Retinal pigment epithelial cell (primary cell): ENCODE results near the gene TESMIN.

Source experiments
- DNase-seq: peaks from one replicate; pipeline ENCODE4 v3.0.0-alpha.2; 2010; ENCODE audit warnings: low read depth
- H3K4me3 ChIP-seq: 2 replicates; pipeline ENCODE4 v1.5.1; 2011; ENCODE audit warnings: mild to moderate bottlenecking, low read length, control low read depth, moderate library complexity
- TF ChIP-seq, protein P1 (sequence below): conservative IDR thresholded peaks from 2 replicates; pipeline ENCODE4 v1.5.1; 2011; ENCODE audit warnings: low read depth, low read length, control low read depth, inconsistent platforms

The TESMIN gene

DNA sequence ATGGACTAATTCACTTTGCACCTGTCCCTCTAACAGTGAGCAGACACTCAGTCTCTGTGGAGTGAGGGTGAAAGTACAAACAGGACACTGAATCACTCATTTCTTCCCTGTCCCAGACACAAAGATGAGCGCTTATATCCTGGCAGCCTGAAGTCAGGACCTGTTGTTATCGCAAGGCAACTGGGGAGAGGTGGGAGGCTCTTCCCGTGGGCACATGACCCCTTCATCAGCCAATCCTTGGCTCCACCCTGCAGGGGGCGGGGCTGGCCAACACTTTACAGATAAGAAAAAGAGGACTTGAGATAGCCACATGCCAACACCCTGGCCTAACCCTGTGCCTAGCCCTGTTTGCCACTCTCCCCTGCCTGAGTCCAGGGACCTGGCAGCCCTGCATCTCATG, 29.5 kb upstream of the TESMIN start:
- no peak overlapping the region for H3K4me3 ChIP-seq
- DNase-seq: no peak
- TF ChIP-seq, protein P1, sequence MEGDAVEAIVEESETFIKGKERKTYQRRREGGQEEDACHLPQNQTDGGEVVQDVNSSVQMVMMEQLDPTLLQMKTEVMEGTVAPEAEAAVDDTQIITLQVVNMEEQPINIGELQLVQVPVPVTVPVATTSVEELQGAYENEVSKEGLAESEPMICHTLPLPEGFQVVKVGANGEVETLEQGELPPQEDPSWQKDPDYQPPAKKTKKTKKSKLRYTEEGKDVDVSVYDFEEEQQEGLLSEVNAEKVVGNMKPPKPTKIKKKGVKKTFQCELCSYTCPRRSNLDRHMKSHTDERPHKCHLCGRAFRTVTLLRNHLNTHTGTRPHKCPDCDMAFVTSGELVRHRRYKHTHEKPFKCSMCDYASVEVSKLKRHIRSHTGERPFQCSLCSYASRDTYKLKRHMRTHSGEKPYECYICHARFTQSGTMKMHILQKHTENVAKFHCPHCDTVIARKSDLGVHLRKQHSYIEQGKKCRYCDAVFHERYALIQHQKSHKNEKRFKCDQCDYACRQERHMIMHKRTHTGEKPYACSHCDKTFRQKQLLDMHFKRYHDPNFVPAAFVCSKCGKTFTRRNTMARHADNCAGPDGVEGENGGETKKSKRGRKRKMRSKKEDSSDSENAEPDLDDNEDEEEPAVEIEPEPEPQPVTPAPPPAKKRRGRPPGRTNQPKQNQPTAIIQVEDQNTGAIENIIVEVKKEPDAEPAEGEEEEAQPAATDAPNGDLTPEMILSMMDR: no peak

DNA sequence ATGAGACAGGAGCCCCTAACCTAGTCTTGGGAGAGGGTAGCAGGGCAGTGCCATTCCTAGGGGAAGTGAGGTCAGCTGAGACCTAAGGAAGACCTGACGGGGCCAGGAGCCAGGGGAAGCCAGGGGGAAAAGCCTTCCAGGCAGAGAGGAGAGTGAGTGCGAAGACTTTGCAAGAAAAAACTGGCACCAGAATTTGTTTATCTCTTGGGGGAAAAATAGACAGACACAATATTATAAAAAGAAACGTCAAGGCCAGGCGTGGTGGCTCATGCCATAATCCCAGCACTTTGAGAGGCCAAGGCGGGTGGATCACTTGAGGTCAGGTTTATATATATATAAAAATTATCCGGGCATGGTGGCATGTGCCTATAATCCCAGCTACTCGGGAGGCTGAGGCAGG, 26.9 kb upstream of the TESMIN start:
- TF ChIP-seq, protein P1: no peak
- DNase-seq: no peak

DNA sequence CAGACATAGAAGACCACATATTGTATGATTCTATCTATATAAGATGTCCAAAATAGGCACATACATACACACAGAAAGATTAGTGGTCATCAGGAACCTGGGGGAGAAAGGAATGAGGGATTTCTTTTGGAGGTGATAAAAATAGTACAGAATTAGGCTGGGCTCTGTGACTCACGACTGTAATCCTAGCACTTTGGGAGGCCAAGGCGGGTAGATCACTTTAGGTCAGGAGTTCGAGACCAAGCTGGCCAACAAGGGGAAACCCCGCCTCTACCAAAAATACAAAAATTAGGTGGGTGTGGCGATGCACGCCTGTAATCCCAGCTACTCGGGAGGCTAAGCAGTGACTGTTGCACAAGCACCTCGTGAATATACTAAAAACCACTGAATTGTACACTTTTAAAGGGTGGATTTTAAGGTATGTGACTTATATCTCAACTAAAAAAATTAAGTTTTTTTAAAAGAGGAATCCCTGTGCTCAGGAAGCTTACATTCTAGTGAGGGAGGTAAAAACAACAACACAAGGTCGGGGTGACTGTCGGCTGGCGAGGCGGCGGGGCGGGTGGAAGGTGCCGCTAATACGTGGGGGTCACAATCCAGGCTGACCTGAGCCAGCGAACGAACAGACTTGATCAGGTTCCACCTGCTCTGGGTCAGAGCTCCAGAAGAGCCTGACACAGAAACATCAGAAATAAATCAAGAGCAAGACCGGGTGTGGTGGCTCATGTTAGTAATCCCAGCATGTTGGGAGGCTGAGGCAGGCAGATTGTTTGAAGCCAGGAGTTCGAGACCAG, 25.3 kb upstream of the TESMIN start:
- TF ChIP-seq, protein P1: no peak
- no peak overlapping the region for H3K4me3 ChIP-seq
- no peak for DNase-seq

More for the DNA sequence above, 26.9 kb upstream of the TESMIN start:
- H3K4me3 ChIP-seq: no peak overlapping the region

DNA sequence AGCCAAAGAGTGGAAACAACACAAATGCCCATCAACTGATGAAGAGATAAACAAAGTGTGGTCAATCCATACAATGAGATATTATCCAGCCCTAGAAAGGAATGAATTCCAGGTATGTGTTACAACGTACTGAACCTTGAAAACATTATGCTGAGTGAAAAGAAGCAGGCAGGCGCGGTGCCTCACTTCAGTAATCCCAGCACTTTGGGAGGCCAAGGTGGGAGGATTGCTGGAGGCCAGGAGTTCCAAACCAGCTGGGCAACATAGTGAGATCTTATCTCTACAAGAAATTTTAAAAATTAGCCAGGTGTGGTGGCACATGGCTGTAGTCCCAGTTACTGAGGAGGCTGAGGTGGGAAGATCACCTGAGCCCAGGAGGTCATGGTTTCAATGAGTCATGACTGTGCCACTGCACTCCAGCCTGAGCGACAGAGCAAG, 24.6 kb upstream of the TESMIN start:
- no peak overlapping the region for H3K4me3 ChIP-seq
- TF ChIP-seq, protein P1: no peak
- no peak for DNase-seq

DNA sequence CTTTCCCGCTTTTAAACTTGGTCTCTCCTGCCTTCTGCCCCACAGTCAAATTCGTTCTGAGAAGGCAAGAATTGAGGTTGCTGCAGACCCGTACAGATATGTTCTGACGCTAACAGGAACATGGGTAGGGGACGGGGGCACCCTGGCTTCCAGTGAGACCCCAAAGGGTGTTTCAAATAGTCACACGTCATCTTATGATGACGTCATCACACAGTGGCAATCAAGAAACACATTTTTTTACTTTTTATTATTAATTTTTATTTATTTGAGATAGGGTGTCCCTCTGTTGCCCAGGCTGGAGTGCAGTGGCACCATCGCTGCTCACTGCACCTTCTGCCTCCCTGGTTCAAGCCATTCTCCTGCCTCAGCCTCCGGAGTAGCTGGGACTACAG, 22.9 kb upstream of the TESMIN start:
- TF ChIP-seq, protein P1: no peak
- DNase-seq: no peak
- H3K4me3 ChIP-seq: no peak overlapping the region

DNA sequence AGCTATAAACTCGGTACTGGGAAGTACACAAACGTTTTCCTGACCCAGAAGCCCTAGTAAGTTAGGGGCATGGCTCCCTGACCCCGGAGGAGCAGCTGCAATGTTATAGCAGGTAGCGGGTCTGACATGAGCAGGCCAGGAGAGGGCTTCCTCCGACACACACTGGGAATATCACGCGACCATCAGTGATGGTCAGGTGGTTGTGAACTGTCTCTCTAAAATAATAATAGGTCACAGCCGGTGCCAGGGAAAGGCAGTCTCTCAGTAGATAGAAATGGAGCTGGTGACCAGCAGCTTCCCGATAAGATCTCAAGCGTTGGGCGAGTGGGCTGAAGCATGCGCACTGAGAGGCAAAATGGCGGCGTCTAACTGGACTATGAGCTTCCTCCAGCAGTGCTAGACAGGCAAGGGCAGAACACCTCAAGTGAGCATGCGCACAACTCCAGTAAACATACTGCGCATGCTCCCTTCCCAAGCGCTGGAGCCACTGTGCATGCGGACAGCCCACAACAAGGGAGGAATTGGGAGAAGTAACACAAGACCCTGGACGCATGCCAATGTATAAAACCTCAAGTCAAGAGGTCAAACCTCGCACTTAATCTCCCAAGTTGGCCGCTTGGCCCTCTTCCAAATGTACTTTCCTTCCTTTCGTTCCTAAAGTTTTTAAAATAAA, 22.3 kb upstream of the TESMIN start:
- H3K4me3 ChIP-seq: no peak overlapping the region
- DNase-seq: peak; percentile 76
- TF ChIP-seq, protein P1: no peak

DNA sequence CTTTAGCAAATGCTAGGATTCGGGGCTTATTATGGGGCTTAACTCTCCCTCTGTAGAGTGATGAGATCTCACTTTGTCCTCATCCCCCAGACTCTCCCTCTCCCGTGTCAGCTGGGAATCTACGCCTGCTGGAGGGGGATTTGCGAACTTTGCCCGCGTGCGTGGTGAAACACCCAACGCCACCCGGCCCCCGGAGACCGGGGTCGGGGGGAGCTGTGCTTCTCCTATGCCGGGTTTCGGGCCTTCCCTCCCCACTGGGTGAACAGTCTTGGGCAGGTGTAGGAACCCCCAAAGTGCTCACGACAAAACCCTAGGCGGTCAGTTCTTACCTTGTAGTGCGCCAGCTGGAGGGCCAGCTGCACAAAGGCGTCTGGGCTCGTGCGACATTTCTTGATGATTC, 21.6 kb upstream of the TESMIN start:
- no peak overlapping the region for H3K4me3 ChIP-seq
- DNase-seq: no peak
- TF ChIP-seq, protein P1: no peak
